DND-41 (cell line): ENCODE measurements around the gene ANTKMT.
"Not testable (repeated sequence)": the region's sequence is repeated elsewhere in the genome, so short reads cannot be mapped to it uniquely, and the experiment has no call there.

Experiments
- EZH2 ChIP-seq: IDR thresholded peaks from 3 replicates; pipeline ENCODE4 v1.6.1; 2012; ENCODE audit warnings: borderline replicate concordance, low read depth, mild to moderate bottlenecking, moderate library complexity, low read length, inconsistent platforms; ENCODE audit not compliant: severe bottlenecking
- TF ChIP-seq, protein P1 (sequence below): IDR thresholded peaks from 2 replicates; pipeline ENCODE4 v1.5.1; 2012; ENCODE audit warnings: borderline replicate concordance, low read length, moderate library complexity, mild to moderate bottlenecking; ENCODE audit not compliant: poor library complexity, severe bottlenecking; ENCODE audit errors: extremely low read depth

DNA sequence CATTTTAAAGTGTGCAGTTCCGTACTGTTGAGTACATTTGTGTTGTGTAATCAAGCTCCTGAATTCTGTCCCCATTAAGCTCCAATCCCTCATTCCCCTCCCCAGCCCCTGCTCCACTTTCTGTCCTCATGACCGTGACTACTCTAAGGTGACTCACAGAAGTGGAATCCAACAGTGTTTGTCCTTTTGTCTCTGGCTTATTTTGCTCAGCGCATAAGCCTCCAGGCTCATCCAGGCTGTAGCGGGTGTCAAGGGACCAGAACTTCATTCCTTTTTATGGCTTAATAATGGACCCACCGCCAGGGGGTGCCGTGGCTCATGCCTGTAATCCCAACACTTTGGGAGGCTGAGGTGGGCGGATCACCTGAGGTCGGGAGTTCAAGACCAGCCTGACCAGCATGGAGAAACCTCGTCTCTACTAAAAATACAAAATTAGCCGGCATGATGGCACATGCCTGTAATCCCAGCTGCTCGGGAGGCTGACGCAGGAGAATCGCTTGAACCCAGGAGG lies 8.2 kb upstream of the ANTKMT start:
- TF ChIP-seq, protein P1, sequence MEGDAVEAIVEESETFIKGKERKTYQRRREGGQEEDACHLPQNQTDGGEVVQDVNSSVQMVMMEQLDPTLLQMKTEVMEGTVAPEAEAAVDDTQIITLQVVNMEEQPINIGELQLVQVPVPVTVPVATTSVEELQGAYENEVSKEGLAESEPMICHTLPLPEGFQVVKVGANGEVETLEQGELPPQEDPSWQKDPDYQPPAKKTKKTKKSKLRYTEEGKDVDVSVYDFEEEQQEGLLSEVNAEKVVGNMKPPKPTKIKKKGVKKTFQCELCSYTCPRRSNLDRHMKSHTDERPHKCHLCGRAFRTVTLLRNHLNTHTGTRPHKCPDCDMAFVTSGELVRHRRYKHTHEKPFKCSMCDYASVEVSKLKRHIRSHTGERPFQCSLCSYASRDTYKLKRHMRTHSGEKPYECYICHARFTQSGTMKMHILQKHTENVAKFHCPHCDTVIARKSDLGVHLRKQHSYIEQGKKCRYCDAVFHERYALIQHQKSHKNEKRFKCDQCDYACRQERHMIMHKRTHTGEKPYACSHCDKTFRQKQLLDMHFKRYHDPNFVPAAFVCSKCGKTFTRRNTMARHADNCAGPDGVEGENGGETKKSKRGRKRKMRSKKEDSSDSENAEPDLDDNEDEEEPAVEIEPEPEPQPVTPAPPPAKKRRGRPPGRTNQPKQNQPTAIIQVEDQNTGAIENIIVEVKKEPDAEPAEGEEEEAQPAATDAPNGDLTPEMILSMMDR: peak; percentile 52
- not testable (repeated sequence) for TF ChIP-seq EZH2
